Stimulated activated naive B cell treated with anti-CD40 and anti-IgM and Interleukin-4, amounts not matched to agents 10 μg/mL and 1 μg/mL and 100 μg/mL, for 72 hours (primary cell): ENCODE data around the gene CDHR4.

Source experiments
- ATAC-seq, 2 donors: fragments of 150-1000 bp; cut with Tn5 transposase; replicated peaks; 2 replicates each; pipeline ENCODE4 v1.10.0; 2021; ENCODE audit warnings: moderate library complexity in 1 of 2
- DNase-seq: peaks from one replicate; pipeline ENCODE4 v3.0.0; 2021
- H3K27ac Mint-ChIP-seq: one replicate; pipeline ENCODE4 v1.8.0; 2022; ENCODE audit warnings: mild to moderate bottlenecking, mixed read lengths
- H3K27me3 Mint-ChIP-seq, 2 donors: one replicate each; pipeline ENCODE4 v1.8.0; 2022; ENCODE audit warnings: mixed read lengths in 2 of 2
- H3K36me3 Mint-ChIP-seq, 2 donors: one replicate each; pipeline ENCODE4 v1.8.0; 2022; ENCODE audit warnings: mixed read lengths in 2 of 2, mild to moderate bottlenecking in 1 of 2
- H3K4me1 Mint-ChIP-seq, 2 donors: one replicate each; pipeline ENCODE4 v1.8.0; 2022; ENCODE audit warnings: mixed read lengths in 2 of 2, mild to moderate bottlenecking in 1 of 2
- H3K4me3 Mint-ChIP-seq, 2 donors: one replicate each; pipeline ENCODE4 v1.8.0; 2022; ENCODE audit warnings: mild to moderate bottlenecking in 2 of 2, mixed read lengths in 2 of 2, moderate library complexity in 1 of 2
- H3K9me3 Mint-ChIP-seq, 2 donors: one replicate each; pipeline ENCODE4 v1.8.0; 2022; ENCODE audit warnings: mixed read lengths in 2 of 2, mild to moderate bottlenecking in 1 of 2

The CDHR4 gene

DNA sequence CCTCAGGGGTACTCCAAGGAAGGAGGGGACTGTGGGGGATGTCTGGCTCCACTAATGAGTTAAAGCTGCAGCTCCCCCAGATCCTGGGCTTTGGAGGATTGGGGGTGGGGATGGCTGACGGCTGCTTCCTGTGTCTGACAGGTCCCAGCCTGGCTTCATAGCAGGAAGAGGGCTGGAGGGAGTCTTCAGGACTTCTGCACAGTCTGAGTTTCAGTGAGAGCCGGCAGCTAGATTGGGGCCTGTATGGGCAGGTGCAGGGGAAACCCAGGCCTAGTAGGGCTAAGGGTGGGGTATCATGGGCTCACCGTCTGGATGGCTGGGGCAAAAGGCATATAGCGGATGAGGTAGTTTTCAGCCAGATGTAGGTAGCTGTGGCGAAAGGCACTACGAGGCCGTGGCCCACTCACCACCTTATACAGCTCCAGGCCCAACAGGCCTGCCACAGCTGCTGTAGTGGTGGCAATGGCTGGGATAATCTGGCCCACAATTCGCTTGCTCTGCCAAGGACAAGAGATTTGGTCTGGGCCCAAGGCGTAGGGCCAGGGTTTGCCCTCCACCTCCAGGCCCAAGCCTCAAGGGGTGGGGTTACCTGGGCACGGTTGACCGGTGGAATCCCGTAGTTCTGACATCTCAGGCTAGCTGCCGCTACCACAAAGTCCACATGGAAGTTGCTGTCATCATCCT lies 7.9 kb upstream of the CDHR4 start:
- peak overlapping the region; percentile 92 for H3K27ac Mint-ChIP-seq
- no peaks in the 10 kb centered on the region for H3K27me3 Mint-ChIP-seq
- peaks cover 6 to 31% of the 10 kb centered on the region in 2 donors for H3K36me3 Mint-ChIP-seq
- ATAC-seq (no peak), DNase-seq (no peak)
- H3K9me3 Mint-ChIP-seq = no peaks in the 10 kb centered on the region
- H3K4me1 Mint-ChIP-seq = peaks cover 64 to 86% of the 10 kb centered on the region in 2 donors
- H3K4me3 Mint-ChIP-seq = no peak overlapping the region

DNA sequence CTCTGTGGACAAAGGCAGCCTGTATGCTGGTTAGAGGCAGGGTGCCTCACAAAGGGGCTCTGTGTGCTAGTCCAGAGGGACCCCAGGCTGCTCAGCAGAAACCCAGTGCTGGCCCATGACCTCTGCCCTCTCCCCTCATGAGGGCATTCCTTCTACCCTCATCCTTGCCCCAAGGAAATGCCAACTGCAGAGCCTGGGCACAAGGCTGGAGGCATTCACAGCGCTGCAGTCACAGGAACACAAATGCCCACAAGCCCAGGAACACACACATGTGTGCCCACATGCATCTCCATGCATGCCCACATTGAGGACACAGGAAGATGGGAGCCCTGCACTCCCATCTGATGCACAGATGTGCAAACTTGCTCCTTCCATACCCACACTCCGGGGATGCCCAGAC lies 7.2 kb upstream of the CDHR4 start:
- H3K4me3 Mint-ChIP-seq = no peak overlapping the region
- H3K27me3 Mint-ChIP-seq = peaks cover under 1 to 5% of the 10 kb centered on the region in 2 donors
- no peaks in the 10 kb centered on the region for H3K9me3 Mint-ChIP-seq
- DNase-seq = no peak
- H3K4me1 Mint-ChIP-seq = peaks cover 65 to 86% of the 10 kb centered on the region in 2 donors
- ATAC-seq = no peak
- peak overlapping the region; percentile 92 for H3K27ac Mint-ChIP-seq
- H3K36me3 Mint-ChIP-seq = peaks cover 6 to 31% of the 10 kb centered on the region in 2 donors

- Mint-ChIP-seq H3K27ac (peak overlapping the region; percentile 93), H3K4me3 (peak overlapping the region; percentile 57 to 76)
Measured at GRCh38 chr3:49805897-49806701, 6.4 kb upstream of the CDHR4 start.

GRCh38 chr3:49805367-49805782 lies 5.7 kb upstream of the CDHR4 start:
- Mint-ChIP-seq H3K4me1 (peaks cover 59 to 80% of the 10 kb centered on the region in 2 donors), H3K36me3 (peaks cover 4 to 20% of the 10 kb centered on the region in 2 donors), H3K9me3 (no peaks in the 10 kb centered on the region), H3K4me3 (peak overlapping the region; percentile 57 to 76), H3K27me3 (peaks cover 9 to 15% of the 10 kb centered on the region in 2 donors), H3K27ac (peak overlapping the region; percentile 93)
- DNase-seq = peak; percentile 23
- peak in 1 of 2 donors; percentile 22 for ATAC-seq

More at GRCh38 chr3:49805897-49806701, 6.4 kb upstream of the CDHR4 start:
- H3K36me3 Mint-ChIP-seq = peaks cover 4 to 25% of the 10 kb centered on the region in 2 donors
- H3K27me3 Mint-ChIP-seq = peaks cover 8 to 12% of the 10 kb centered on the region in 2 donors
- H3K4me1 Mint-ChIP-seq = peaks cover 60 to 83% of the 10 kb centered on the region in 2 donors
- no peak for DNase-seq
- no peak for ATAC-seq
- no peaks in the 10 kb centered on the region for H3K9me3 Mint-ChIP-seq

- Mint-ChIP-seq H3K27ac (peak overlapping the region; percentile 93), H3K4me1 (peaks cover 53 to 70% of the 10 kb centered on the region in 2 donors), H3K27me3 (peaks cover 9 to 15% of the 10 kb centered on the region in 2 donors), H3K9me3 (no peaks in the 10 kb centered on the region), H3K4me3 (peak overlapping the region; percentile 84), H3K36me3 (peaks cover under 1 to 10% of the 10 kb centered on the region in 2 donors)
- DNase-seq (no peak), ATAC-seq (peak in 1 of 2 donors; percentile 0)
Measured at GRCh38 chr3:49804141-49805041, 4.7 kb upstream of the CDHR4 start.

- Mint-ChIP-seq H3K27me3 (peaks cover 9 to 22% of the 10 kb centered on the region in 2 donors), H3K27ac (peak overlapping the region; percentile 72), H3K4me3 (peak overlapping the region; percentile 84), H3K4me1 (peaks cover 52 to 62% of the 10 kb centered on the region in 2 donors), H3K36me3 (peaks cover 0 to 3% of the 10 kb centered on the region in 2 donors), H3K9me3 (no peaks in the 10 kb centered on the region)
- DNase-seq (peak; percentile 44), ATAC-seq (peak; percentile 33 to 40)
Measured at GRCh38 chr3:49803465-49804140, 3.9 kb upstream of the CDHR4 start.

DNA sequence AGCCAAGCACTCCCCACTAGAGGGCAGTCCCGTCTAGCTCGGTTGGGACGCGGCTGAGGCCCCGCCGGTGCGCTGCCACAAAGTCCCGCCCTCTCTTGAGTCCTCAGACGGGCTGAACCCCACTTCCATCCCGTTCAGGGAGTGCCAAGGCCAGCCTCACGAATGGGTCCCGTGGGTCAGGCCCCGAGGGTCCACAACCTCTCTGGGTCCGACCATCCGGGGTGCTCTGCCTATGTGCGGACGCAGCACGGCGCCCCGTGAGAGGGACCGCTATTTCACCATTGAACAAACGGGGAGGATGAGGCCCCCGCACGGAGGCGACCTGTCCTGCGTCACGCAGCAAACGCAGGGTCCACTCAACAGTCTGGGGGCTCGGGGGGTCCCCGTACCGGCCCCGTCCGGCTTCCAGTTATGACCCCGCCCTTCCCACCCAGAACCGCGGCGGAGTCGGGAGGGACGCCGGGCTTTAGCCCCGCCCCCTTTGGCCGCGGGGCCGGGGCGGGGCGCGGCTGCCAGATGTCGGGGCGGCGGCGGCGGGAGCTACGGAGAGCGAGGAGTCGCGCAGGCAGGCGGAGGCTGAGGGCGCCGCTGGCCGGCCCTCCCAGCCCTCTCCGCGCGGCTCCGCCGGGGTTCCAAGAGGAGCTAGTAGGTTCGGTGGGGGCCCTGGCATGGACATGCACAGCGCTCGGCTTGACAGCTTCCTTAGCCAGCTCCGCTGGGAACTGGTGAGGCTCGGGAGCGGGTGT lies 3.2 kb upstream of the CDHR4 start, which contains the start of gene INKA1:
INKA1 (plus strand) TSS at position 543 of the 746 bp plus-strand sequence; CDS start at position 675, 132 bp downstream.
- Mint-ChIP-seq H3K4me3 (peak within 1 kb of the TSS; percentile 84), H3K36me3 (no peaks in the 10 kb centered on the region), H3K27ac (peak within 1 kb of the TSS; percentile 87), H3K4me1 (peaks cover 44 to 55% of the 10 kb centered on the region in 2 donors), H3K9me3 (no peaks in the 10 kb centered on the region), H3K27me3 (peaks cover 9 to 22% of the 10 kb centered on the region in 2 donors)
- peak; percentile 75 to 78 for ATAC-seq
- peak; percentile 78 for DNase-seq

GRCh38 chr3:49801160-49801559 lies 1.5 kb upstream of the CDHR4 start:
- ATAC-seq (no peak), DNase-seq (no peak)
- Mint-ChIP-seq H3K27ac (no peak overlapping the region), H3K4me1 (peaks cover 28 to 38% of the 10 kb centered on the region in 2 donors), H3K4me3 (no peak overlapping the region), H3K9me3 (no peaks in the 10 kb centered on the region), H3K36me3 (no peaks in the 10 kb centered on the region), H3K27me3 (peaks cover 9 to 22% of the 10 kb centered on the region in 2 donors)

- H3K9me3 Mint-ChIP-seq = no peaks in the 10 kb centered on the region
- peaks cover 9 to 17% of the 10 kb centered on the region in 2 donors for H3K4me1 Mint-ChIP-seq
- ATAC-seq (no peak), DNase-seq (no peak)
- H3K36me3 Mint-ChIP-seq = no peaks in the 10 kb centered on the region
- H3K4me3 Mint-ChIP-seq = no peak overlapping the region
- no peak overlapping the region for H3K27ac Mint-ChIP-seq
- peaks cover 9 to 22% of the 10 kb centered on the region in 2 donors for H3K27me3 Mint-ChIP-seq
Measured at GRCh38 chr3:49799105-49799504, 568 bp downstream of the CDHR4 start.

DNA sequence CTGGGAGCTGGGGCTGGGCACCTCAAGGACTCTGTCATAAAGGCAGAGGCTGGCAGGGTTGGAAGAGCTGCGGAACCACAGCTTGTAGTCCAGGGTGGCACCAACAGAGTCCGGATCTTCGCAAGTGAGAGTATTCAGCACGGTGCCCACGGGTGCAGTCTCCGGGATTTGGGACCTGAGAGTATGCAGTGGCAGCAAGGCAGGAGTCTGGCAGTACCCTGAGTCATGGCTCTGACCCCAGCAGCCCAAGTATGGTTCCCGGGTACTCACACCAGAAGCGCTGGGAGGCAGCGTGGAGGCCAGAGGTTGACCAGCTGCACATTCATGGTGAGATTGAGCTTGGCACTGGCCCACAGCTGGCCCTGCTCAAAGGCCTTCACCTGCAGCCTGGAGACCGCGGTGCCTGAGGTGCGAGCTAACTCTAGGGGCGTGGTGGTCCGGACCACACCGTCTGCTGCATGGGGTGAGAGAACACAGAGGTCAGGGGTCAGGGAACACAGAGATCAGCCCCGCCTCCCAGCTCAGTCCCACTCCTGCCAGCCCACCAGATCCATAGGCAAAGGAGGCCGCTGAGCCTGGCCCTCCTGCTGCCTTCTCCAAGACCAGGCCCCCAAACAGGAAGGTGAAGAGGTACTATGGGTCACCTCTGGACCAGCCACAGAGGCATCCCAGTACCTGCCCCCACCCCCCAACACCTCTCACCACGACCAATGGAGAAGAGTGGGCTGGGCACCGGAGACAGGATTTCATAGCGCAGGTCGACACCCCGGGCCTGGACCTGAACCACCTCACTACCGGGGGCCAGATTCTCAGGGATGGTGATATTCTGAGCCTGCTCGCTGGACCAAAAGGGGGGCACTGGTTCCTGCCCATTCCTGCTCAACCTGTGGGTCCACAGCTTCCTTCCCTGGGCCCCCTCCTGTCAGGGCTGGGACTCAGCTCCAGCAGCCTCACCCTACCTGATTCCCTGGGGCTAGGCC lies 4.5 kb downstream of the CDHR4 start:
- peaks cover 0 to 7% of the 10 kb centered on the region in 2 donors for H3K27me3 Mint-ChIP-seq
- no peak for DNase-seq
- no peaks in the 10 kb centered on the region for H3K36me3 Mint-ChIP-seq
- no peaks in the 10 kb centered on the region for H3K9me3 Mint-ChIP-seq
- no peak overlapping the region for H3K4me3 Mint-ChIP-seq
- peaks cover 0 to 2% of the 10 kb centered on the region in 2 donors for H3K4me1 Mint-ChIP-seq
- no peak overlapping the region for H3K27ac Mint-ChIP-seq
- ATAC-seq = no peak

- Mint-ChIP-seq H3K9me3 (no peaks in the 10 kb centered on the region), H3K4me1 (peaks cover 0 to 4% of the 10 kb centered on the region in 2 donors), H3K36me3 (no peaks in the 10 kb centered on the region), H3K27me3 (peaks cover 0 to 7% of the 10 kb centered on the region in 2 donors), H3K4me3 (no peak overlapping the region), H3K27ac (no peak overlapping the region)
- DNase-seq = no peak
- ATAC-seq = no peak
Measured at GRCh38 chr3:49794431-49794830, 5.2 kb downstream of the CDHR4 start.
